NCI-H1436 (cell line): ENCODE results near the gene CDH18.

Source experiments
- DNase-seq: peaks from one replicate; lab custom pipeline; 2025; lab: John Stamatoyannopoulos, UW

Gene CDH18

DNA sequence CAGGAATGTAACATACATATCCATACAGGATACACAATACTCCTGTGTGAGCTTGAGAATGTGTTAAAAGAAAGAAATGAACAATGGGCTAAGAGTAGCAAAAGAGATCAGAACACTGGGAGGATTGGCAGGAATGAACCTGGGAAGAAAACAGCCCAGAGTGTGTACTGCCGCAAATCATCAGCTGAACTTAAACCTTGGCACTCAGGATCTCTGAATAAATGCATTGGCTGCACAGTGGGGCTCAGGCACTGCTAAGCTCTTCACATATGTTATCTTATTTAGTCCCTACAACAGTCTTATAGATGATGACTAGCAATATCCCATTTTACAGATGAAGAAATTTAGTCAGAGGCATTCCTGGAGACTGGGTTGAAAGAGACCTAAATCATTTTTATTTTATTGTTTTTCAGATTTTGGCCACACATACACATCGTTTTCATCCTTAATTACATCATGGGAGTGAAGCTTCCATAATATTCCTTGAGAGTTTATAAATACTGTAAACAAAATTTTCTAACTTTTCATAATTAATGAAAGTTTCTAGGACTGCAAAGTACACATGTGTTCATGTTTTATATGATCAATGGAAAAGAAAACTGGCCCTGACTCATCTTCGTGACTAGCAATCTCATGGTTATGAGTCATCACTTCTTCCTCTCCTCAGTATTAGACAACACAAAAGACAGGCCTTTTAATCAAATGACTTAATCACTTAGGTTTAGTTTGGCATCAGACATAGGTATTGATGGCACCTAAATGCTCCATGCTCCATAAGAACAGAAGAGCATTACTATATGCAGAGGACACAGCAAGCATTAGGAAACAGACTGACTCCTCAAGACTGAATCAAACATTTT lies 59.2 kb downstream of the CDH18 start:
- no peak for DNase-seq

DNA sequence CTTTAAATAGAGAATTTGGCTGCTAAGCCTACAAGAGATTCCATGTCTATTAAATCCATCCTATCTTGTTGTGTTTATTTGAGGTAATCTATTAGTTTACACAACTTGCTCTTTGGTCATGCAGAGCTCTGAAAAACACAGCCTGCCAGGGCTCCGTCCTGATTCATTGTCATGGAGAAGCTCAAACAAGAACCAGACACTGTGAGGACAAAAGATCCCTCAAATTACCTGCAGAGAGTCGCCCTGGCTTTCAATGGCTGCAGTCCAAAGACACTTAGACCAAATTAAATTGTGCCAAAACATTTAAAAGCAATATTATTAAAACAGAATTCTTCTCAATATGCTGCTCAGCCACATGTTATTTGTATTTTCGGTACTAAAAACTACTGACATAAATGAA lies 60.1 kb downstream of the CDH18 start:
- DNase-seq = no peak

DNA sequence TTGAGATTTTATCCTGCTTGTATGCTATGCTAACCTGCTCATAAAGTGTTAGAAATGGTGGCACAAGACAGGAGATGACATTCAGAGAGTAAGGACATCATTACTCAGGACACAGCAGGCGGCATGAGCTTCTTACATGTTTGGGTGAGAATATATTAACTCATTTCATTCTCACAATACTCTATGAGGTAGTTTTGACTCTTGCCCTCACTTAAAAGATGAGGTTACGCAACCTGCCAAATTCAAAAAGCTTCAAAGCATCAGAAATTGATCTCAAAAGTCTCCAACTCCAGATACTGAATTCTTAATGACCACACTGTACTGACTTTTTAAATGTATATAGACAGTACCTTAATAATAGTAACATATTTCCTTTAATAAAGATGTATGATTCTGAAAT lies 60.8 kb downstream of the CDH18 start:
- DNase-seq = no peak

DNA sequence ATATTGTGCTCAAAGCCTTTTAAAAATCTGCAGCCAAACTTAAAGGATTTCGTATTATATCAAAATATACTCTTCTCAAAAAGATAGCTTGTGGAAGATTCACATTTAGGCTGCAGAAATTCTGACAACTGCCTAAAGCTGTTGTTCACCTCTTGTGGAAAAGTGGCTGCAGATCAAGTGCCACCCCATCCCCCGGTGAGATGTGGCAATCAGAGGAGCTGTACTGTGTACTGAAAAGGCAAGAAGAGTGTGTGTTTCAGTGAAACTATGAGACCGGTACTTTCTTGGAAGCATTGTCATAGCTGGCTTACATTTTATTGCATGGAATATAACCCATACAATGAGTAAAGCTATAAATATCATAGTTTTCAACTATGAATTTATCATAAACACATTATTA lies 64.3 kb downstream of the CDH18 start:
- DNase-seq = no peak

DNA sequence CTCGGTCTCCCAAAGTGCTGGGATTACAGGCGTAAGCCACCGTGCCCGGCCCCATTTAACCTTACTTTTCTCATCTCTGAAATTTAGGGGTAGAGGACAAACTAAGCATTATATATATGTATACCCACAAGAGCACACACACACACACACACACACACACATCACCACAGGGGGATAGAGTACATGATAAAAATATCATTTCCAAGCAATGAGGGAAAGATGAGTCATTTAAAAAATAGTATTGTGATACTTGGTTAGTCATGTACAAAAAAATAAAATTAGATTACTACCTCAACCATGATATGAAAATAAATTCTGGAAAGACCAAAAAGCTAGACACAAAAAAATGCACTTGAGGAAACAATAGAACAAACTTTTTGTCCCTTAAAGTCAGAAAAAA lies 67.2 kb downstream of the CDH18 start:
- DNase-seq = no peak

DNA sequence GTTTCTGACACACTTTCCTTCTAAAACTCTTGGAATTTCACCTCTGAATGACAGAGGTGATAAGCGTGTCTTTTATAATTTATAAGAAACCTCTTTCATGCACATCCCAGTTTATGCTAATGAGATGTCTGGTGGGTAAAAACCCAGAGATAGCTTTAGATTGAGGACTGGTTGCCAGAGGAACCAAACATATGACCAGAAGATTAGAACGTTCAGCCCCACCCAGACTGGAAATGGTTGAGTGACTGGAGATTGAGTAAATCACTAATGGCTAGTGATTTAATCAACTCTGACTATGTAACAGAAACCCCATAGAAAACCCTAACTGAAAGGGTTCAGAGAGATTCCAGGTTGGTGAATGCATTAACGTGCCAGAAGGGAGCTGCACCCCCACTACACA lies 69.2 kb downstream of the CDH18 start:
- no peak for DNase-seq

DNA sequence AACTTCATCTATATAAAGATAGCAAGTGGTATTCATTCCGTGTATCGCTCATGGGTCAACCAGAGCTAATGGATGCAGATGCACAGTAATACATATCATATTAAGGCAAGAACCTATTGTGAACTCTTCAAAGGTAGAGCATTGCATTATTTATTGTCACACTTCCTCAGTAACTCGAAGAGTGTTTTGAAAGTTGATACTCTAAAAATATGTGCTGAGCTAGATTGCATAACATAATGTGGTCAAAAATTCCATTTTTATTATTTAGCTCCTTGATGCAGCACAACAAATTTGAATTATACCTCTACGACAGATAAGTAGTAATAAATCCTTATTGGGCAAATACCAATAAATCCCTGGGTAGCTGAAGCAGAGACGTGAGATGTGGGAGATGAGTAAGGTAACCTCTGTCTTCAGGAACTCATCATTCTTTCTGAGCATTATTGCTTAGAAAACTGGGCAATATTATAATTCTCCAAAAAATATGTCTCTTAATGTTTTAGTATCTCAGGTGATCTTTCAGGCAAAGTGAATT lies 70.3 kb downstream of the CDH18 start:
- DNase-seq = no peak

DNA sequence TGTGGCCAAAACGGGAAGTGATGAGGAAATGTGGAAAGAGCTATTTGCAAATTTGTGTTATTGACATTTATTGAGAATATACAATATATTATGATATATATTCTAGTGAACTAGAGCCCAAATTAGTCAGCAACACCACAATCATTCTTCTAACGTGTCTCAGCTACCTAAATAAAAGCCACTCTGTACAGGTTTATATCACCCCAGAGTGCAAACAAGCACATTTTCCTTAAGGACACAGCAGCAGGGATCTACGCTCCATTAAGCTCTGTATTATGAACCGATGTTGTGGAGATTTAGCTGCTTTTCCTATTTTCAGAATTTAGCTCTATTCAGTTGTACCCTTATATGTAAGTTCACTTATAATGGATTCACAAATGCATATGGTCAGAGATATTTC lies 77.9 kb downstream of the CDH18 start:
- no peak for DNase-seq

DNA sequence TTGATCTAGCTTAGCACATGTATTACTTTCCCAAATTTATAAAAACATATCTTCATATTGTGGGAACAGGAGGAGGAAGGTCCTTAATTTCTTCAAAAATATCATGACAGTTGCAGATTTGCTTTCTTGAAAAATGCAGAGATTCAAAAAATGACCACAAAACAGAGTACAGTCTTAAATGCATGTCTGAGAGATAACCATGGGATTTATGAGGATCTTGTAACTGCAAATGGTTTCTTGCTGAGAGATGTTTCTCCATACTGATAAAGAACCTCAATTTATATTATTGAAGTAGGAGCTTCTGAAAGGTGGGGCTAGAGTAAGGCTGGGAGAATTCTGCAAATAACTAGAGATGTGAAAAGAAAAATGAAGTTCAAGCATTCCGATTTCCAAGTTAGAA lies 83.2 kb downstream of the CDH18 start:
- DNase-seq = no peak

DNA sequence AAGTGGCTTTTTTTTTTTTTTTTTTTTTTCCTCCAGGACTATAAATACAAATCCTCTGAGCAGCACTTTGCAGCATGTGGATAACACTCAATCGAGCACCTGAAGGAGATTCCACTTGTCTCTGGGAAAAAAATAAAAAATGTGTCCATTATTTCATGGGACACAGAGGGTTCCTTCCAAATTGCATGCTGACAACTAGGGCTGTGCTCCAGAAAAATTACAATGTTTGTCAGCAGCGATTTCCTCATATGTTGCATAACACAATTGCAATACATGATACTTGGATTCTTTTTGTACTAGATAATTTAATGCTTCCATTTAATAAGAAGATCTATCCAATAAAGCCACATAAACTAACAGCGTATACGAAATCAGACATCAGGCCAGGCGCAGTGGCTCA lies 84.4 kb downstream of the CDH18 start:
- no peak for DNase-seq

DNA sequence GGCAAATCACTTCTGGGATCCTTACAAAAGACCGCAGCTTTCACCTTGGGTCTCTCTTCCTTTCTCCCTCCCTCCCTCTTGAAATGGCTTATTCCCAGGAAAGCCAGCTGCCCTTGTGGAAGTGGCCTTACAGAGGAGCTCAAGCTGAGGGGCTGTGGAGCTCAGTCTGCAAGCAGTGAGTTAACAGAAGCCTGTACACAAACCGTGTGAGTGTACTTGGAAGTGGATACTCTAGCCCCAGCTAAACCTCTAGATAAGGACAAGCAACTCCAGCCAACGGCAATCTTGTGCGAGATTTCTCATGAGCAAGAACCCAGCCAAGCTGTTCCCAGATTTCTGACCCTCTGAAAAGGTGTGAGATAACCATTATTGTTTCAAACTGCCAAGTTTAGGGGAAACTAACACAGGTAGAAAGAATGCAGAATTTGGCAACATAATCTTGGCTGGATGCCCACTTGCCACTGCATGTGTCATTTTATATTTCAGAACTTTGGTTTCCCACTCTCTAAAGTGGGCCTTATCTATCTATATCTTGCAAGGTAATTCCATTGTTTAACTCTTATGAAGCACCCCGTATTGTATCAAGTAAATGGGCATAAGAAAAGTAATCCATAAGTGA lies 85.6 kb downstream of the CDH18 start:
- DNase-seq = no peak

DNA sequence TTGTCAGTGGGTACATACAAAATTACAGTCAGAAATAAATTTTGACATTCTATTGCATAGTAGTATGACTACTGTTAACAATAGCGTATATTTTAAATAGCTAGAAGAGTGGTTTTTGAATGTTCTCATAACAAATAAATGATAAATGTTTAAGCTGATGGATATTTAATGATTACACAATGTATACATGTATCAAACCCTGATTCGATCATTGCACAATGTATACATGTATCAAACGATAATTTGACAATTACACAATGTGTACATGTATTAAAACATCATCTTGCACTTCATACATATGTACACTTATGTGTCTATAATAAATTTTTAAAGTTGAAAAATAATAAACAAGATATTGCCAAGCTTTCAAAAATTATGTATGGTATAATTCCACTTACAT lies 87.7 kb downstream of the CDH18 start:
- DNase-seq = no peak

DNA sequence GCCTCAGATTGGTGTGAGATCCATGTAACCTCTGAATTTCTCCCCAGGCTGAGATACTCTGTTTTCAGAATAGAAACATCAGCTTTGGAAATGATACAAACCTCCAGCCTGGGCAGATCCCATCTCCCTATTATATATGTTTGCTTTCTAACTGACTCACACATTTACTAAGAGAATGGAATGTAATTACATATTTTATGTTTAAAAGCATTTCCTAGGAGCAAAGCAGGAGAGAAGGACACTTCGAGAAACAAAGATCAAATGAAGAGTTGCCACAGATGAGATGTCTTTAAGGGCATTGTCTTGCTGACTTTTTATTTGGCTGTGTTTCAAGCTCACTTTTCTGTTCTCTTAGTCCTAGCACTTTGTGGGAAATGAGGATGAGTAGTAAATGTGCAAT lies 96.3 kb downstream of the CDH18 start:
- DNase-seq = no peak

DNA sequence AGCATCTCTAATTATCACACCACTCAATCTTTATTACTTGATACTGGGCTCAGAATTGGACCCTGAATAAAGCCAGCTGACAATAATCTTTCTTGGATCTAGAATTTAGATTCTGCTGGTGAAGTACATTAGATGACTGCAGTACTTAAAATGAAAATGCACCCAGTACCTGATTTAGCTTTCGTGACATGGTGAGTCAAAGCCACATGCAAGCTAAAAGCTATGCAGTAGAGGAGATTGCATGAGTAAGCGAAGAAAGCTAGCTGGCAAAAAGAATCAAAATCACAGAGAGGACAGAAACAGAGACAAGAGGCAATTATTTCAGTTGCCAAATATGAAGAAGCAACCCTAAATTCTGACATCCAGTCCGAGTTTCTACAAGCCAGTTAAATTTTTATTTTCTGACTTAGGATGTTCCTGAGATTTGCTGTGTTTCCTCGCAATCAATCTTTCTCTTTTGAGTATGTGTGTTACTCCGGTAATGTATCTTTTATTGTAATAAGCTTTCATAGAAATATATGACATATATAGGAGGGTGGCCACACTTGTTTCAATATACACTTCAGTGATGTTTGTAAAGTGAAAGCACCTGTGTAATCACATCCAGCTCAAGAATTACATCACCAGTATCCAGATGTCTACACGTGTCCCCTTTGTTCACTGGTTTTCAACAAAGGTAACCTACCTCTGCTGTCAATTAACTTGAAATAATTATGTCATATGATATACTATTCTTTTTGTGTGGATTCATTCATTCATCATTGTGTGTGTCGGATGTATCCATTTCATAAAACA lies 101.7 kb downstream of the CDH18 start:
- no peak for DNase-seq

DNA sequence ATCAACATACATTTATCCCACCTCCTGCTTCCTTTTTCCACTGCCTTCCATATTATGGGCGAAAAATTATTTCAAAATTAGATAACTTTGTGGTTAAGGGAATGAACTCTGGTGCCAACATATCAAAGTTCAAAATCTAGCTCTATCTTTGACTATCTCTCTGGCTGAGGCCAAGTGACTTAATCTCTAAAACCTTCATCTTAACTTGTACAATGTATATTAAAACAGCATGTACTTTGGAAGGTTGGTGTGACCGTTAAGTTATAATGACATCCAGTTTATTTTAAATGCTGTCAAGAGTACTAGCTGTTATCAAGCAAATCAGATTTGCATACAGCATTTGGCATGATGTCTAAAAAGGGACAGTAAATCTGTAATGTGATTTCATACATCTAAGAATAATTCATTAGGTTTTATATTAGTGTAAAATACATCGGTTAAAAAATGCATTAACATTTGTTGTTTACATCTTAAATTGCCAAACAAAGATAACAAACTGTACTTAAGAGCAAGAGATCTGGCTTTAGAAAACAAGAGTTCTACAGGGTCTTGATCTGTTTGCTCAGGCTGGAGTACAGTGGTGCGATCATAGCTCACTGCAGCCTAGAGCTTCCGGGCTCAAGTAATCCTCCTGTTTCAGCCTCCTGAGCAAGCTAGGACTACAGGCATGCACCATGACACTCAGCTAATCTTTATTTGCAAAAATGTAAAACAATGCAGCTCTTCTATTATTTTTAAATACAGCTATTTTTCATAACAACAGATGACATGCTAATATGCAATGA lies 102.8 kb downstream of the CDH18 start:
- no peak for DNase-seq

DNA sequence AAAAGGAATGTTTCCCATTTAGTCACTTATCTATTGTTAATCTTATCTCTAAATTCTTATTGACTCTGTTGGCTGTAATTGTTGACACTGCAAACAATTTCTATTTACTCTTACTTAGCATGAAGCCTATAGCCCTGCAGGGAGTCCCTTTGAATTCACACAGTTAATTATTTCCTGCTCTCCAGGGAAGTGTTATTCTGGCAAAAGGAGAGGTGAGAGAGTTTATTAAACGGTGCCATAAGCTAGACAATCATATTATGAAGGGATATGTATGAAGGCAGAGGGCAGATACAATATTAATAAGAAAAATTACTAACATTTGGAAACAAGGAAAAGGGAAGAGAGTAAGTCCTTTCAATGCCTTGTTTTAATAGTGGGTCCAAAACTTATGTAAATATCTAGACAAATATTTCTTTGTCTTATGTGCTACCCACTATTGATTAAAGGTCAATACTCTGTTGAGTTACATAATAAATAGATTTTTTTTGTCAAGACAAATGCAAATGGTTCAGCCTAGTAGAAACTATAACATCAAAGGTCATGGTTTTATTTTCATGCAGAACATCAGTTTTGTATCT lies 107.1 kb downstream of the CDH18 start:
- no peak for DNase-seq

DNA sequence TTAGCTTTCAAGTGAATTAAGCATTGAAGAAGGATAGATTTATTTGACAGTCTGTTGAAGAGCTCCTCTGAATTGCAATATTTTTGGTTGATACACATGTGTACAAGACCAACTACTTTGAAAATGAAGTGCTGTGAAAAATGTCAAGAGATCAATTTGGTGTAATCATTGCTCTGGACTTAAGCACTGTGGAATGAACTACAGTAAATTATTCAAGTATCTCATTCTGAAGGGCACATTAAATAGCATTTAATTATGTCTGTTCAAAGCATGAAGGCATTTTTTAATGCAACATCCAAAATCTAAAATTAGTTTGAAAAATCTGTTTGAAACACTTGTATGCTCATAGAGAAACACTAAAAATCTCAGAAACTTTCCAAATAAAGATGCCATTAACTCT lies 107.5 kb downstream of the CDH18 start:
- DNase-seq = no peak

DNA sequence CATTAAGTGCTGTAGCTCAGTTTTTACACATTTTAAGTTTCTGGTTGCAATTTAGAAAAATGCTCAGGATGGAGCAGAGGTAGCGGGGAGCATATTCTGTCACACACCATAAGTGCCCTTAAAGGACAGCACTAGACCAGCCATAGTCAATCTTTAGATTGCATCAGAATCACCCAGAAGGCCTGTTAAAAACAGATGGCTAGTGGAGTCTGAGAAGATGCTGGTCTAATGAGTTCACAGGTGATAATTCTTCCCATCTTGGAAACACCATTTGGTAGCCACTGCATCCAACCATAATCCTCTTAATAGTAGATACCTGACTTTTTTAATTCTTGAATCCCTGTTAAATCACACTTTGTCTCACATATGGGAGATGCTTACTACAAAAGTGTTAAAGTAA lies 113.2 kb downstream of the CDH18 start:
- DNase-seq = no peak

DNA sequence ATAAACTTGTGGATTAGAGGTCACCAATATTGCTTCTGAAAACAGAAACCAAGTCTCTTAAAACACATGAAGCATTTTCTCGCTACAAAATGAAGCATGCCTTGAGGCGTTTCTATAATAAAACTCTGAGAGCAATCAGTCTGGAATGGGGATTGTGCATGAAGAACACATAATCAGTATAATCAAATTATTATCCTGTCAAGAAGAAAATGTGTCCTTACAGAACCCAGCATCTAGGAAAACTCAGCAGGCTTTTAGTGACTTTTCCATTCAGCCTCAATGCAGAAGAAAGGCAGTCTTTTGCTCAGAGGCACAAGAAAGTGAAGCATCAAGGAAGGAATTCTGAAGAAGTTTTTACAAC lies 121.9 kb downstream of the CDH18 start:
- no peak for DNase-seq

DNA sequence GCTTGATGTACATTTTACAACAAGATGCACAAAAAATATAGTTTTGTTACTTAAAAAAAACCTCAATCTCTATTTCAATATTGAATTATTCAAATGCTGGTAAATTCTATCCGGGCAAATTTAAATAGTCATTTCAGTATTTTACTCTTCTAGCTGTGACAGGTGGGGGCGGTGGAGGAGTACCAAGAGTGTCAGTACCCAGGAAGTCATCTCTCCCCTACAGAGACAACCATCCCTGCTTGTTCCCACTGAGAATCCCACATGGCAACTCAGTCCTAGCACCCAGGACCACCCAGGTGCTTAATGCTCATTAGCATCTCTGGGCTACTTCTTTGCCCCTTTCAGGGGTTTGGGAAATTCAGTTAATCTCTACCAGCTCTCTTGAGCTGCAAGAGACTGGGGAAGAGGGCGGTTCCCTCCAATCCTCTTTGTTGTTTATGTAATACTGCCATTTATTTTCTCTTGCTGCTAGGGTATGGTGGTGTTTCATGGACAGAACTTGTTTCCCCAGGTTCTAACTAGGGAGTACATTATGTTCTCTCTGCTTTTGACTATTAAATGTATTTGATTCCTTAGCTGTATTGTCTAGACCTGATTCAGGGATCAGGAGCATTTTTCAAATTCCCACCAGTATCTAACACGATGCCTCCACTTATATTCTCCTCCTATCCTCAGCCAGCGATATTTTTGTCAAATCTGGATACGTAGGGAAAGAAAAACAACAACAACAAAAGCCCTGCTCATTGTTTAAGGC lies 122.5 kb downstream of the CDH18 start:
- DNase-seq = no peak

DNA sequence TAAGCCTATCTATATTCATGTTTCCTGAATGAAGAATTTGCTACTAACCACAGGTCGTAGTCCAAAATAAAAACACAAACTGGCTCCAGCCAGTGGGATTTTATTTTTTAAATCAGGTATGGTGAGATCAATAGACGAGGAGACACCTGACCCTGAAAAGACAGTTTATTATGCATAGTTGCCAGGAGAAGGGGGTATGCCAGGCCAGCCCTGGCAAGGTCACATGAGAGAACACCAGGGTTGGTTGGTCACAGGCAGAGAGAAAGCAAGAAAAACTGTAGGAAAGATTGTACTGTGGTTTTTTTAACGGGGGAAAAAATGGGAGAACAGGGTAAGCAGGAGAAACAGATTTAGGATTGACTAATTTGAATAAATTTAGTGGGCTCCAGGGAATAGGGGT lies 125.3 kb downstream of the CDH18 start:
- DNase-seq = no peak
